Endothelial cell of umbilical vein (primary cell): ENCODE measurements around the gene CACNA2D3.

Experiments used
- POLR2A ChIP-seq: IDR thresholded peaks from 2 replicates; pipeline ENCODE4 v1.6.1; 2012; ENCODE audit warnings: low read depth, mild to moderate bottlenecking, control low read depth, low read length
- POLR2AphosphoS5 ChIP-seq: IDR thresholded peaks from 2 replicates; pipeline ENCODE4 v1.6.1; 2012; ENCODE audit warnings: low read depth, mild to moderate bottlenecking, control low read depth, low read length, moderate library complexity; ENCODE audit not compliant: insufficient read depth
- TF ChIP-seq, protein P1 (sequence below), 2 donors: IDR thresholded peaks; 1 replicate in 1 of 2; 2 replicates in 1 of 2; pipeline ENCODE4 v1.5.1; 2011; ENCODE audit warnings: low read length in 2 of 2, mild to moderate bottlenecking in 2 of 2, moderate library complexity in 2 of 2, control low read depth in 1 of 2, inconsistent platforms in 1 of 2, low read depth in 1 of 2; ENCODE audit not compliant: insufficient read depth in 1 of 2; ENCODE audit errors: extremely low read depth in 1 of 2
- TF ChIP-seq, protein P2 (sequence below): IDR thresholded peaks from 2 replicates; pipeline ENCODE4 v1.6.1; 2011; ENCODE audit not compliant: insufficient read depth, insufficient read length

DNA sequence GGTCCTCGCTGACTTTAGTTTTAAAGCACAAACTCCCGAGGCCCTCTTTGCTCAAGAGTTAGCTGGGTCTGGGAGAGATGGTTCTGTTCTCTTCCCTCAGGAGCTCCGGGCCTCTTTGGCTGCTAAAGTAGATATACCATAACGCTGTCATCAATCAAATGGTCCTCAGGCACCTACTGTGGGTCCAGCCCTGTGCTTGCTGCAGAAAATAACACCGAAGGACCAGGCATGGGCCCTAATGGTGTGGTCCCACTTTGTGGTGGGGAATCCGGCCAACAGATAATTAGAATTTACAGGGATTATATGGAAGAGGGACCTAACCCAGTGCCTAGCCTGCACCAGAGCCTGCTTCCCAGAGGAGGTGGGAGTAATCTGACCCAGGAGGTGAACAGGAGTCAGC, 458.1 kb downstream of the CACNA2D3 start:
- TF ChIP-seq POLR2A (no peak), POLR2AphosphoS5 (no peak)
- TF ChIP-seq, protein P1, sequence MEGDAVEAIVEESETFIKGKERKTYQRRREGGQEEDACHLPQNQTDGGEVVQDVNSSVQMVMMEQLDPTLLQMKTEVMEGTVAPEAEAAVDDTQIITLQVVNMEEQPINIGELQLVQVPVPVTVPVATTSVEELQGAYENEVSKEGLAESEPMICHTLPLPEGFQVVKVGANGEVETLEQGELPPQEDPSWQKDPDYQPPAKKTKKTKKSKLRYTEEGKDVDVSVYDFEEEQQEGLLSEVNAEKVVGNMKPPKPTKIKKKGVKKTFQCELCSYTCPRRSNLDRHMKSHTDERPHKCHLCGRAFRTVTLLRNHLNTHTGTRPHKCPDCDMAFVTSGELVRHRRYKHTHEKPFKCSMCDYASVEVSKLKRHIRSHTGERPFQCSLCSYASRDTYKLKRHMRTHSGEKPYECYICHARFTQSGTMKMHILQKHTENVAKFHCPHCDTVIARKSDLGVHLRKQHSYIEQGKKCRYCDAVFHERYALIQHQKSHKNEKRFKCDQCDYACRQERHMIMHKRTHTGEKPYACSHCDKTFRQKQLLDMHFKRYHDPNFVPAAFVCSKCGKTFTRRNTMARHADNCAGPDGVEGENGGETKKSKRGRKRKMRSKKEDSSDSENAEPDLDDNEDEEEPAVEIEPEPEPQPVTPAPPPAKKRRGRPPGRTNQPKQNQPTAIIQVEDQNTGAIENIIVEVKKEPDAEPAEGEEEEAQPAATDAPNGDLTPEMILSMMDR (IDR thresholded peaks at IDR 0.05; ENCODE audit: extremely low read depth in 1 of 2, insufficient read depth in 1 of 2, low read depth in 1 of 2, low read length in 2 of 2) = no peak
- TF ChIP-seq, protein P2, sequence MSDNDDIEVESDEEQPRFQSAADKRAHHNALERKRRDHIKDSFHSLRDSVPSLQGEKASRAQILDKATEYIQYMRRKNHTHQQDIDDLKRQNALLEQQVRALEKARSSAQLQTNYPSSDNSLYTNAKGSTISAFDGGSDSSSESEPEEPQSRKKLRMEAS = no peak
